Measurements from ENCODE around the gene TNRC6C.
"Not testable (repeated sequence)": the region's sequence is repeated elsewhere in the genome, so short reads cannot be mapped to it uniquely, and the experiment has no call there.

The TNRC6C gene

GRCh38 chr17:78111727-78112517, 153.4 kb downstream of the TNRC6C start:
- peaks cover 25% of the 10 kb centered on the region for H3K36me3 ChIP-seq (ENCODE audit: insufficient read depth, low read length)
- no peaks in the 10 kb centered on the region for H3K9me3 ChIP-seq (ENCODE audit: control insufficient read depth, insufficient read depth, low read length)
- H3K4me1 ChIP-seq (ENCODE audit: insufficient read depth, low read length): no peaks in the 10 kb centered on the region; the same call in 1 of the 2 replicates
- no peak overlapping the region for H3K9ac ChIP-seq (ENCODE audit: low read depth, low read length)

GRCh38 chr17:78112518-78113471, 154.3 kb downstream of the TNRC6C start:
- H3K9ac ChIP-seq (ENCODE audit: low read depth, low read length): no peak overlapping the region
- H3K9me3 ChIP-seq (ENCODE audit: control insufficient read depth, insufficient read depth, low read length): no peaks in the 10 kb centered on the region
- no peaks in the 10 kb centered on the region; the same call in 1 of the 2 replicates for H3K4me1 ChIP-seq (ENCODE audit: insufficient read depth, low read length)
- H3K36me3 ChIP-seq (ENCODE audit: insufficient read depth, low read length): peaks cover 25% of the 10 kb centered on the region

DNA sequence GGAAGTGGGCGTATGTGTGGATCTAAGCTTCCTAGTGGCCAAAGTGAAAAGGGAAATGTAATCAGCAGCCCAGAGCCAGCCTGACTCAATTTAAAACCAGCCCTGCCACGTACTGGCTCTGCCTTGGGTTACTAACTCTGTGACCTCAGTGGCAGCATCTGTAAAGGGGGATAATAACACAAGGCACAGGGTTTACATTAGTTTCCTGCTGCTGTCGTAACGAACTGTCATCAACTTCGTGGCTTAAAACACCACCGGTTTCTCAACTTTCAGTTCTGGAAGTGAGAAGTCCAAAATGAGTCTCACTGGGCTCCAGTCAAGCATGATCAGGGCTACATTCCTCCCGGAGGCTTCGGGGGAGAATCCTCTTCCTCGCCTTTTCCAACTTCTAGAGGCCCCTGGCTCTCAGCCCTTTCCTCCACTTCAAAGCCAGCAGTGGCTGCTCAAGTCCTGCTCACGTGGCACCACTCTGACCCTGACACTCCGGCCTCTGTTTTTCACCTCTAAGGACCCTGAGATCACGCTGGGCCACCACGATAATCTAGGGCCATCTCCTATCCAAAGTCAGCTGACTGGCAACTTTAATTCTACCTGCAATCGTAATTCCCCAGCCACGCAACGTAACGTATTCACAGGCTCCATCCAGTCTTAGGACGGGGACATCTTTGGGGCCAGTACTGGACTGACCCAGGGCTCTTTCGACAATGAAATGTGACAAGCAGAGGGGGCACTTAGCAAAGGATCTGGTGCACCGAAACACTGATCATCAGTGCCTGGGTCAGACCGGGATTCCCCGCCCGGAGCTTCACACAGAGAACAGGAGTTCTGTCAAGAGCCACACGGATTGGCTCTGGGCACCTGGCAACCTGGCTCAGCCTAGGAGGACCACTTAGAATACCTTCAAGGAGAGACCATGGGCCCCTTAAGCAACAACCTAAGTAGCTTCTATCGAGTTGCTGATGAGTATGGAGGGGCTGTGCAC, 155.6 kb downstream of the TNRC6C start:
- peaks cover 25% of the 10 kb centered on the region for H3K36me3 ChIP-seq (ENCODE audit: insufficient read depth, low read length)
- no peak overlapping the region for H3K9ac ChIP-seq (ENCODE audit: low read depth, low read length)
- no peaks in the 10 kb centered on the region for H3K9me3 ChIP-seq (ENCODE audit: control insufficient read depth, insufficient read depth, low read length)
- H3K4me1 ChIP-seq (ENCODE audit: insufficient read depth, low read length): no peaks in the 10 kb centered on the region; the same call in 1 of the 2 replicates

- peaks cover 23% of the 10 kb centered on the region for H3K36me3 ChIP-seq (ENCODE audit: insufficient read depth, low read length)
- H3K4me1 ChIP-seq (ENCODE audit: insufficient read depth, low read length): no peaks in the 10 kb centered on the region; the same call in 1 of the 2 replicates
- H3K9ac ChIP-seq (ENCODE audit: low read depth, low read length): no peak overlapping the region
- no peaks in the 10 kb centered on the region for H3K9me3 ChIP-seq (ENCODE audit: control insufficient read depth, insufficient read depth, low read length)
Measured at GRCh38 chr17:78114831-78115723, 156.6 kb downstream of the TNRC6C start.

DNA sequence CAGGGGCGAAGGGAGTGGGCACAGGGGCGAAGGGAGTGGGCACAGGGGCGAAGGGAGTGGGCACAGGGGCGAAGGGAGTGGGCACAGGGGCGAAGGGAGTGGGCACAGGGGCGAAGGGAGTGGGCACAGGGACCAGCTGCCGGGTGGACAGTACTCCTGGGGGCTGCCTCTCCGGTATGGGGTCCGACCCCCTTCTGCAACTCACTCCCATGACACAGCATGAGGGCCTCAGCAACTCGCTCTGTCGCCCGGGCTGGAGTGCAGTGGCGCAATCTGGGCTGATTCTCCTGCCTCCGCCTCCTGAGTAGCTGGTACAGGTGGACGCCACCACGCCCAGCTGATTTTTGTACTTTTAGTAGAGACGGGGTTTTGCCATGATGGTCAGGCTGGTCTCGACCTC, 157.3 kb downstream of the TNRC6C start:
- not testable (repeated sequence) for H3K9ac ChIP-seq (ENCODE audit: low read depth, low read length); H3K4me1 ChIP-seq (ENCODE audit: insufficient read depth, low read length); H3K9me3 ChIP-seq (ENCODE audit: control insufficient read depth, insufficient read depth, low read length)
- peaks cover 17% of the 10 kb centered on the region for H3K36me3 ChIP-seq (ENCODE audit: insufficient read depth, low read length)

- Histone ChIP-seq H3K9ac (ENCODE audit: low read depth, low read length) (no peak overlapping the region), H3K36me3 (ENCODE audit: insufficient read depth, low read length) (peaks cover 17% of the 10 kb centered on the region), H3K4me1 (ENCODE audit: insufficient read depth, low read length) (no peaks in the 10 kb centered on the region; the same call in 1 of the 2 replicates), H3K9me3 (ENCODE audit: control insufficient read depth, insufficient read depth, low read length) (no peaks in the 10 kb centered on the region)
Measured at GRCh38 chr17:78116411-78116810, 157.9 kb downstream of the TNRC6C start.

DNA sequence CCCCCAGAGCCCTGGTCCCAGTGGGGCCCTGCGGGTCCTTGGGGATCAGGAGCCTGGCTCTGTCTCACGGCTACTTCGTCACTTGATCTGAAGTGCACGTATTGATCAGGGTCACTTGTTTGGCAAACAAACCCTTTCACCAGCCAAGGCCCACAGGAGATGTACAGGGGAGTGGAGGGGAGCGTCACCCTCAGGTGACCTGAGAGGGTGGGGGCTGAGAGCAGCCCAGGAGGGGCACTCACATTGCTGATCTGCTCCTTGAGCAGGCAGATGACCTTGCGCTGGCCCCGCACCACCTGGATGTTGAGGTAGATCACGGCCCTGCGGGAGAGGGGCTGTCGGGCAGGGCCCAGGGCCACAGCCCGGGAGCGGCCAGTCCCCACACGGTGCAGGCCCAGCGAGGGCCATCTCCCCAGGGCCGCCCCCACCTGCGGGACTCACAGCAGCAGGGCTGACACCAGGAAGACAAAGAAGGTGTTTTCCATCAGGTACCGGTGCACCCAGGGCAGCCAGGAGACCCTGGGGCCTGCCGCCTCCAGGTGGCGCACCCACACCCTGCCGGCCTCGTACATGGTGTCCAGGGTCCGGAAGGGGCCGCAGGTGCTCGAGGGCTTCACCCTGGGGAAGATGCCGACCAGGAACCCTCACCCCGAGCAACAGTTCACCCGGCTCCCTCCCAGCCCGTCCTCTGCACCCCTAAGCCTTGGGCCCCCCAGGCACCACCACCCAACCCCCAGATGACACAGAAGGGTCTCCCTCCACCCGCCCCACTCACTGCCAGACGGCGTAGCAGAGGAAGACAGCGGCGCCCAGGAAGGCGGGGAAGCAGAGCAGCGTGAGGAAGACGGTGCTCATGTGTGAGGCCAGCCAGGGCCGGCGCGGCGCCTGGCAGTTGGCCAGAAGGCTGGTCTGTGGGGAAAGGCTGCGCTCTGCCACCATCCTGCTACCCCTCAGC, 158.8 kb downstream of the TNRC6C start:
- no peak overlapping the region for H3K9ac ChIP-seq (ENCODE audit: low read depth, low read length)
- no peaks in the 10 kb centered on the region for H3K9me3 ChIP-seq (ENCODE audit: control insufficient read depth, insufficient read depth, low read length)
- peaks cover 11% of the 10 kb centered on the region for H3K36me3 ChIP-seq (ENCODE audit: insufficient read depth, low read length)
- no peaks in the 10 kb centered on the region; the same call in 1 of the 2 replicates for H3K4me1 ChIP-seq (ENCODE audit: insufficient read depth, low read length)

- Histone ChIP-seq H3K36me3 (ENCODE audit: insufficient read depth, low read length) (peaks cover 11% of the 10 kb centered on the region), H3K9ac (ENCODE audit: low read depth, low read length) (no peak overlapping the region), H3K4me1 (ENCODE audit: insufficient read depth, low read length) (no peaks in the 10 kb centered on the region), H3K9me3 (ENCODE audit: control insufficient read depth, insufficient read depth, low read length) (no peaks in the 10 kb centered on the region)
Measured at GRCh38 chr17:78118801-78119241, 160.3 kb downstream of the TNRC6C start.

DNA sequence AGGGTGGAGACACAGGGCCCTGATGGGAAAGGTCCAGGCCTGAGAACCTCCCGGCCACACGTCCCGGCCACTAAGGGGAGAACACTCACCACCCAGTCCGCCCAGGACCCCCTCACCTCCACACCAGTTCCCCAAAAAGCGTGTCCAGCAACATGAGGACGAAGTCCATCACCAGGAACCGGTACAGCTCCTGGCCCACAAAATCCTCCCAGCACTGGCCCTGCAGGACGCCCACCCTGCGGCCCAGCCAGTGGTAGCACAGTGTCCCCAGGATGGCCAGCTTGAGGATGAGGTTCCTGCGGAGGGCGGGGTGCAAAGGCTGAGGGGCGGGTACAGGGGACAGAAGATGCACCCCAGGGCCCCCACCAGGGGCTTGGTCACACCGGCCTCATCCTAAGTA, 162.0 kb downstream of the TNRC6C start:
- peaks cover 10% of the 10 kb centered on the region for H3K36me3 ChIP-seq (ENCODE audit: insufficient read depth, low read length)
- H3K4me1 ChIP-seq (ENCODE audit: insufficient read depth, low read length): no peaks in the 10 kb centered on the region
- no peaks in the 10 kb centered on the region for H3K9me3 ChIP-seq (ENCODE audit: control insufficient read depth, insufficient read depth, low read length)
- no peak overlapping the region for H3K9ac ChIP-seq (ENCODE audit: low read depth, low read length)

- H3K4me1 ChIP-seq (ENCODE audit: insufficient read depth, low read length): no peaks in the 10 kb centered on the region; the same call in 1 of the 2 replicates
- peaks cover 10% of the 10 kb centered on the region for H3K36me3 ChIP-seq (ENCODE audit: insufficient read depth, low read length)
- no peaks in the 10 kb centered on the region for H3K9me3 ChIP-seq (ENCODE audit: control insufficient read depth, insufficient read depth, low read length)
- no peak overlapping the region for H3K9ac ChIP-seq (ENCODE audit: low read depth, low read length)
Measured at GRCh38 chr17:78120971-78121800, 162.7 kb downstream of the TNRC6C start.

- Histone ChIP-seq H3K9me3 (ENCODE audit: control insufficient read depth, insufficient read depth, low read length) (no peaks in the 10 kb centered on the region), H3K9ac (ENCODE audit: low read depth, low read length) (no peak overlapping the region), H3K4me1 (ENCODE audit: insufficient read depth, low read length) (peaks cover 3% of the 10 kb centered on the region; the same call in 1 of the 2 replicates), H3K36me3 (ENCODE audit: insufficient read depth, low read length) (peaks cover 10% of the 10 kb centered on the region)
Measured at GRCh38 chr17:78121801-78122215, 163.3 kb downstream of the TNRC6C start.

All from ES-I3 (cell line).